HCT116 (cell line): Measurements from ENCODE around the gene GALNT16. TPM values are rescaled to one million over a fixed set of nuclear protein-coding genes. Genes with fewer than 3 reads are reported as not detected.

Experiments
- ATAC-seq: fragments of 200-7000 bp; cut with Tn5 transposase; 2 replicates; pipeline ENCODE4 v1.9.1; 2020; ENCODE audit warnings: mild to moderate bottlenecking, moderate library complexity
- BruUV-seq: library from RNA; stranded (reverse); fragments of 400-500 nt; replicated peaks from 2 replicates; lab custom pipeline; 2021; lab: Mats Ljungman, UMichigan
- CTCF ChIA-PET: fragments of 300-600 bp; sonication (Branson Sonifier 250); formaldehyde crosslinking; loops from one replicate; lab custom pipeline; 2021; ENCODE audit warnings: antibody characterized with exemption; lab: Charles Lee
- POLR2A ChIA-PET: fragments of 300-600, 350-600 bp; sonication (Branson Sonifier 250); formaldehyde crosslinking; loops from one replicate; lab custom pipeline; 2021; ENCODE audit warnings: antibody characterized with exemption; lab: Charles Lee
- RAD21 ChIA-PET, 2 experiments: fragments of 300-600 bp; sonication (Branson Sonifier 250); formaldehyde crosslinking; loops; one replicate each; lab custom pipeline; 2023; ENCODE audit warnings: low total read pairs in 2 of 2; ENCODE audit not compliant: uncharacterized antibody in 2 of 2, unreplicated experiment in 2 of 2, low non-redundant PET in 1 of 2; lab: Charles Lee
- DNase-seq: peaks from one replicate; pipeline ENCODE4 v3.0.0-alpha.2; 2010; ENCODE audit warnings: low read depth, low spot score
- H2AFZ ChIP-seq: fragments of 200-600 bp; shearing (Covaris generic), sonication (generic); 2 replicates; pipeline ENCODE4 v1.6.1; 2017; ENCODE audit warnings: low read depth, mixed run types, mixed read lengths, antibody characterized with exemption, low read length; ENCODE audit not compliant: poor library complexity, severe bottlenecking
- H3K27ac ChIP-seq: 2 replicates; pipeline ENCODE4 v1.5.1; 2012; ENCODE audit warnings: low read depth, low read length
- H3K27me3 ChIP-seq: fragments of 200-600 bp; sonication (generic); 2 replicates; pipeline ENCODE4 v1.6.1; 2016; ENCODE audit warnings: mixed run types, low read length, mixed read lengths; ENCODE audit not compliant: insufficient read depth
- H3K36me3 ChIP-seq, 2 experiments: fragments of 200-500 bp in 1 of 2; fragments of 200-600 bp in 1 of 2; sonication (Bioruptor generic) in 1 of 2; sonication (generic) in 1 of 2; 2 replicates each; pipeline versions ENCODE4 v1.5.1 to v1.6.1; 2014 to 2016; ENCODE audit warnings: low read length in 2 of 2, inconsistent platforms in 1 of 2, mixed read lengths in 1 of 2, mixed run types in 1 of 2; ENCODE audit not compliant: insufficient read depth in 2 of 2, control insufficient read depth in 1 of 2
- H3K4me1 ChIP-seq, 2 experiments: fragments of 200-600 bp in 1 of 2; sonication (generic) in 1 of 2; 2 replicates each; pipeline versions ENCODE4 v1.5.1 to v1.6.1; 2012 to 2017; ENCODE audit warnings: low read length in 2 of 2, inconsistent platforms in 1 of 2, mild to moderate bottlenecking in 1 of 2, mixed read lengths in 1 of 2, mixed run types in 1 of 2, moderate library complexity in 1 of 2; ENCODE audit not compliant: insufficient read depth in 2 of 2, control insufficient read depth in 1 of 2
- H3K4me2 ChIP-seq: fragments of 200-600 bp; sonication (generic); 2 replicates; pipeline ENCODE4 v1.6.1; 2017; ENCODE audit warnings: mixed run types, low read length, mixed read lengths
- H3K4me3 ChIP-seq, 2 experiments: fragments of 200-600 bp in 1 of 2; sonication (generic) in 1 of 2; replicated peaks in 1 of 2; 2 replicates each; pipeline ENCODE4 v1.5.1; 2011 to 2016; ENCODE audit warnings: low read length in 2 of 2, control low read depth in 1 of 2, low read depth in 1 of 2, mild to moderate bottlenecking in 1 of 2, mixed read lengths in 1 of 2, mixed run types in 1 of 2
- H3K79me2 ChIP-seq: fragments of 200-600 bp; sonication (generic); 2 replicates; pipeline ENCODE4 v1.6.1; 2017; ENCODE audit warnings: mild to moderate bottlenecking, mixed run types, low read length, moderate library complexity, mixed read lengths; ENCODE audit not compliant: insufficient read depth
- H3K9ac ChIP-seq: fragments of 200-600 bp; sonication (generic); 2 replicates; pipeline ENCODE4 v1.6.1; 2016; ENCODE audit warnings: low read length, mixed read lengths
- H3K9me2 ChIP-seq: fragments of 200-600 bp; sonication (generic), shearing (Covaris generic); 2 replicates; pipeline ENCODE4 v1.6.1; 2017; ENCODE audit warnings: mixed run types, mild to moderate bottlenecking, moderate library complexity; ENCODE audit not compliant: insufficient read depth
- H3K9me3 ChIP-seq, 2 experiments: fragments of 200-500 bp in 1 of 2; fragments of 200-600 bp in 1 of 2; sonication (Bioruptor generic) in 1 of 2; sonication (generic) in 1 of 2; 2 replicates each; pipeline ENCODE4 v1.6.1; 2014 to 2017; ENCODE audit warnings: low read length in 2 of 2, mixed read lengths in 2 of 2, inconsistent platforms in 1 of 2, low read depth in 1 of 2, mild to moderate bottlenecking in 1 of 2, mixed run types in 1 of 2, moderate library complexity in 1 of 2; ENCODE audit not compliant: control insufficient read depth in 1 of 2, insufficient read depth in 1 of 2
- H4K20me1 ChIP-seq: fragments of 200-600 bp; sonication (generic), shearing (Covaris generic); 2 replicates; pipeline ENCODE4 v1.6.1; 2017; ENCODE audit warnings: mixed run types, mild to moderate bottlenecking, moderate library complexity; ENCODE audit not compliant: insufficient read depth
- ATF3 ChIP-seq: IDR thresholded peaks from 2 replicates; pipeline ENCODE4 v1.6.1; 2012
- EZH2 ChIP-seq: fragments of 200-600 bp; sonication (generic); IDR thresholded peaks from 2 replicates; pipeline ENCODE4 v1.6.1; 2017; ENCODE audit warnings: antibody characterized with exemption, mixed run types
- JUND ChIP-seq: IDR thresholded peaks from 2 replicates; pipeline ENCODE4 v1.6.1; 2012
- RAD21 ChIP-seq: IDR thresholded peaks from 2 replicates; pipeline ENCODE4 v1.6.1; 2012; ENCODE audit warnings: low read depth, mild to moderate bottlenecking
- REST ChIP-seq: IDR thresholded peaks from 2 replicates; pipeline ENCODE4 v1.6.1; 2012; ENCODE audit warnings: low read depth
- ZFX ChIP-seq: fragments of 450-650 bp; IDR thresholded peaks from 2 replicates; pipeline ENCODE4 v1.6.1; 2017
- ZNF274 ChIP-seq: fragments of 200-500 bp; sonication (Bioruptor generic); IDR thresholded peaks from 2 replicates; pipeline ENCODE4 v1.6.1; 2014; ENCODE audit warnings: mild to moderate bottlenecking, low read depth, low read length, inconsistent platforms
- intact Hi-C: fragments of 100-400 bp; cut with micrococcal nuclease; formaldehyde crosslinking; loops from 2 replicates; pipeline ENCODE4 v1.10.0; 2022
- total RNA-seq: library from RNA; stranded (reverse); gene quantifications from one replicate; pipeline ENCODE4 v1.2.1, GENCODE V29; 2021; ENCODE audit not compliant: unreplicated experiment

GALNT16 gene
- total RNA-seq, 1 experiment from 2014 or later = 0.32 TPM

- intact Hi-C loops = no loop called here
- no peaks in the 10 kb centered on the region for H3K79me2 ChIP-seq
- no peak overlapping the region for H3K4me2 ChIP-seq
- no peaks in the 10 kb centered on the region for H3K36me3 ChIP-seq
- no peak overlapping the region for H3K27ac ChIP-seq
- DNase-seq (no peak), ATAC-seq (no peak)
- no peak overlapping the region for H3K9ac ChIP-seq
- no peaks in the 10 kb centered on the region for H3K27me3 ChIP-seq
- BruUV-seq = no TSS peak
- no peak for TF ChIP-seq JUND
- TF ChIP-seq ATF3 = no peak
- no peak for TF ChIP-seq REST
- TF ChIP-seq ZNF274 = no peak
- TF ChIP-seq ZFX = no peak
- TF ChIP-seq EZH2 = no peak
- TF ChIP-seq RAD21 = no peak
- ChIA-PET POLR2A (no interaction called here), RAD21 (no interaction called here), CTCF (no interaction called here)
- H4K20me1 ChIP-seq = no peaks in the 10 kb centered on the region
- H3K4me3 ChIP-seq = no peak overlapping the region
- no peak overlapping the region for H2AFZ ChIP-seq
- H3K4me1 ChIP-seq = no peaks in the 10 kb centered on the region
- H3K9me2 ChIP-seq = no peaks in the 10 kb centered on the region
- no peaks in the 10 kb centered on the region for H3K9me3 ChIP-seq
Measured at GRCh38 chr14:69285661-69286255, 25.8 kb downstream of the GALNT16 start.
